HUDEP-2 (cell line): Measurements from ENCODE around the gene DNASE1.
"Not testable (repeated sequence)": the region's sequence is repeated elsewhere in the genome, so short reads cannot be mapped to it uniquely, and the experiment has no call there.

Source experiments
- DNase-seq, 76 experiments: peaks; one replicate each; lab custom pipeline; 2025; ENCODE audit not compliant: unreplicated experiment in 76 of 76; lab: John Stamatoyannopoulos, UW

Gene DNASE1

DNA sequence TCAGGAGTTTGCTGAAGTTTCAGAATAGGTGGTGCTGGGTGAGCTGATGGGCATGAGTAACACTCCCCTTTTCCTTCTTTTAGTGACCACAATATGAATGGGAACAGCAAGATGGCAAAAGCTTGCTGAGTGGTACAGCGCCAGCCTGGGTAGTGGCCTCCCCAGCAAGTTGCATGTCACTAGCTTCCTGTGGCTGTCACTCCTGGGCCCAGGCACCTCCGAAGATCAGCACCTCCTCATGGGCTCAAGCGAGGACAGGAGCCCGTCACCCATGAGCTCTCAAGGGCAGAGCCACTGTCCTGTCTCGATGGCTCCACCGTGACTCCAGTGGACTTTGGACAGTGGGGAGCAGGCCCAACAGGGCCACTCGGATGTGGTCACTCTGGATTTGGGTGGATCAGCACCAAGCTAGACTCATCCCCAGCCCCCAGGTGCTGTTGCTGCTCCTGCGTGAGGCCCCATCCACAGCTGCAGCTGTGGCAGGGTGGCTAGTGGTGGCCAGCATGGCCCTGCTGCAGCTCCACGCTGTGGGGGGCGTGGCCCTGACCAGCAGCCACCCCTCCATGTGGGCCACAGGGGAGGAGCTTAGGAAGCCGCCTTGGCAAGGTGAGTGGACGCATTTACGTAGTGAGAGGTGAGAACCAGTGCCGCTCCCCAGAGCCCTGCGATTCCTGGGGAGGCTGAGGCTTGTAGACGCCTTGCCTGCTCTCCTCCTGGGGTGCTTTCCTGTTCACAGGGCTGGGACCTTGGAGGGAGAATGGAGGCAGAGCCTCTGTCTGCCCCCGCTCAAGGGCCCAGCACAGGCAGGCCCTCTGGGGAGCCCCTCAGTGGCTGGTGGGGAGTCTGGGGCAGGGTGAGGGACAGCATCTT is 13.6 kb upstream of the DNASE1 start:
- no peak for DNase-seq

DNA sequence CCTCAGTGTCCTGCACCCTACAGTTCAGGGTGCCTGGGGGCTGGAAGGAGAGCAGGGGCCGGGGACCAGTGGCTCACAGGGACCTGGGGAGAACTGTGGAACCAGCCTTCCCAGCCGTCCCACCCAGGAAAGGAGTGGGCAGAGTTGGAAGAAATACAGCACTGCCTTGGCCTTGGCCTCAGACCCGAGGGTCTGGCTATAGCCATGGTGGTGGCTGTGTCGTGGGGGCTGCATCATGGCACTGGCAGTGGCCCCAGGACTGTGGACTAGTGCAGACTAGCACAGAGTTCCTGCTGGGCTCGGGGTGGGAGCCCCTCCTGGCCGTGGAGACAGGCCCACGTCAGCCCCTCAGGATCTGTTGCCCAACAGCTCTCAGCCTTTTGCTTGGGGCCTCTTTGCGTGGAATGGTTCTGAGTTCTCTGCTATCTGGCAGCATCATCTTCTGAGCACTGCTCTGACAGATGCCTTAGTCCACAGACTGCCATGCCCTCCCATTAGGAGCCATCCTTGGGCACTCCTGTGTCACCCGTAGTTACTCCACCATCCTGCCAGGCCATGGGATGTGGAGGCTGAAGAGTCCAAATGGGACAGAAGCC is 12.6 kb upstream of the DNASE1 start:
- no peak for DNase-seq

GRCh38 chr16:3642397-3643094 is 11.9 kb upstream of the DNASE1 start:
- peak in 20 of 76 experiments; percentile 7 to 61 (median 14) for DNase-seq

GRCh38 chr16:3643095-3643730 is 11.3 kb upstream of the DNASE1 start:
- no peak for DNase-seq

DNA sequence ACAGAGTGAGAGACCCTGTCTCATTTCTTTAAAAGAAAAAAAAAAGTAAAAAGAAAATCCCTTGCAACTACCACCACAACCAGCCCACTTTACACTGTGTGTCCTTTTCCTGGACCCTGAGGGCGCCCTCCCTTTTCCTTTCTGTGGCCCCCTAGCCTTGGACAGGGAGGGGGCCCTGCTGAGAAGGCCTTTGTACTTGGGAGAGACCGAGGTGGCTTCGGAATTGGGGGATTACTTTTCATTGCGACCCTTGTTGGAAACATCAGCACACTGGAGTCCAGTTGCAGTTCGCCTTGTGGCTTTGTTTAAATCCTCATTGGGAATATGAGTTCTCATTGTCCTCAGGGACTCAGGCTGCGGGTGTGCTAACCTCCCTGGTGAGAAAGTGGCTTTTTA is 9.4 kb upstream of the DNASE1 start:
- no peak for DNase-seq

DNA sequence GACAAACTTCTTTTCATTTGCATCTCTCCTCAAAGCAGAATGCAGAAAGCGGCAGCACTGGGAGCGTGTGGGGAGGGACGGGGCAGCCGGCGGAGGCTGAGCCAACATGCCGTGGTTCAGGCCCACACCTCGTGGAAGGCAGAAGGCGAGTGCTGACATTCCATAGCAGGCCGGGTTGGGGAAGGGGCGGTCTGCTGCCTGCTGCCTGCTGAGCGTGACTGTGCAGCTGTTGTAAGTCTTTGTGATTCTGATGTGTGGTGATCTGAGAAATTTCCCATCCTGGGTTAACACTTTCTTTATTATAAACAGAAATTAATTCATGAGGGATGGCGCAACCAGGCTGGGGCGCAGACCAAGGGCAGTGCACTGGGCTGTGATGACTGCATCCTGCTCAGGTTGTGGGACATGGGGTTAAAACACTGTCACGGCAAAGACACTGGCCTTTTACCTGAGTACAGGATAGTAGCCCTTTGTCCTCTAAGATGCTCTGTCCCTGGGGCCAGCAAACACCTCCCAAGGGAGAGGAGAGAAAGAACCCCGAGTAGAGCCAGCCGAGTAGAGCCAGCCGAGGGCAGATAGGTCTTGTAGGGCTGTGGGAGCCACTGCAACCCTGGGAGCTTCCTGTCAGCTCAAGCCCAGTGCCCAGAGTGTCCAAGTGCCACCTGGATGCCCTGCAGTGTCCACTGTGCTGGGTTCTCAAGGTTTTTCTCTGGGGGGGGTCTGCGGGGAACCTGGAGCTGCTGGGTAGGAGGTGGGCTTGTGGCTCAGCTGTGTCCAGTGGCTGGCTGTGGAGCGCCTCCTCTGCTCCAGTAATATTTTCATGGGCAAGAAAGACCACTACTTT is 8.8 kb upstream of the DNASE1 start:
- DNase-seq: no peak

GRCh38 chr16:3646348-3646920 is 8.1 kb upstream of the DNASE1 start:
- DNase-seq: no peak

- no peak for DNase-seq
Measured at GRCh38 chr16:3650631-3651265, 3.7 kb upstream of the DNASE1 start.

GRCh38 chr16:3651461-3652372 is 2.8 kb upstream of the DNASE1 start:
- no peak for DNase-seq

GRCh38 chr16:3652373-3653195 is 1.9 kb upstream of the DNASE1 start:
- DNase-seq: no peak

- no peak for DNase-seq
Measured at GRCh38 chr16:3655030-3655395, 522 bp downstream of the DNASE1 start.

GRCh38 chr16:3655396-3656159 is 1.1 kb downstream of the DNASE1 start:
- DNase-seq: no peak

DNA sequence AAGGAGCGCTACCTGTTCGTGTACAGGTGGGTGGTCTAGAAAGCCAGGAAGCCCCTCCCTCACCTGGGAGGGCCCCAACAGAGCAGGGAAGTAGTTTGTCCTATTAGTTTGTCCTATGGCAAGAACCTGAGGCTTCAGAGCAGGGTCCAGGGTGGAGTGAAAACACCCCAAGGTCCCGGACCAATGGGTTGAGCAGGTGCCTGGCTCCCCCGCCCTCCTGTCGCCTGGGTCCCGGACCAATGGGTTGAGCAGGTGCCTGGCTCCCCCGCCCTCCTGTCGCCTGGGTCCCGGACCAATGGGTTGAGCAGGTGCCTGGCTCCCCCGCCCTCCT is 1.6 kb downstream of the DNASE1 start:
- DNase-seq: not testable (repeated sequence)

DNA sequence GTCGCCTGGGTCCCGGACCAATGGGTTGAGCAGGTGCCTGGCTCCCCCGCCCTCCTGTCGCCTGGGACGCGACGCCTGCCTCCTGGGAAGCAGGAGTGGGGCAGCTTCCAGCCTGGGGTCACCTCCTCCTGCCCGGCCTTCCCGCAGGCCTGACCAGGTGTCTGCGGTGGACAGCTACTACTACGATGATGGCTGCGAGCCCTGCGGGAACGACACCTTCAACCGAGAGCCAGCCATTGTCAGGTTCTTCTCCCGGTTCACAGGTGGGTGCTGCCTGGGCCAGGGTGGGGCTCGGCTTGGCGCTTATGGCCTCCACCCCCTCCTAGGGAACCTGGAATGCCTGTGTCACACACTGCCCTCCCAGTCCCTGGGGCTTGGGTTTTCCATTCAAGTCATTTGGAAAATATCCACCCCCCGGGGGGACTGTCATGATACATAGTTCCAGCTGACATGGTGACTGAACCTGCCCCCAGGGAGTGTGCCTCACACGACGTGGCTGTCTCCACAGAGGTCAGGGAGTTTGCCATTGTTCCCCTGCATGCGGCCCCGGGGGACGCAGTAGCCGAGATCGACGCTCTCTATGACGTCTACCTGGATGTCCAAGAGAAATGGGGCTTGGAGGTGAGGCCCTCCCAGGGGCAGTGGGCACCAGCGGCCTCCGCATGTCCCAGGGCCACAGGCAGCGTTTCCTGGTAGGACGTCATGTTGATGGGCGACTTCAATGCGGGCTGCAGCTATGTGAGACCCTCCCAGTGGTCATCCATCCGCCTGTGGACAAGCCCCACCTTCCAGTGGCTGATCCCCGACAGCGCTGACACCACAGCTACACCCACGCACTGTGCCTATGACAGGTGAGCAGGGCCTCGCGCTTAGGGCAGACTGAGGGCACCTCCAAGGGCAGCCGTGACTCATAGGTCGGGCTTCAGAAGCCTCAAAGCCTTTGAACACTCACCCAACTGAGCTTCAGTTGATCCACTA is 2.3 kb downstream of the DNASE1 start:
- DNase-seq: no peak

DNA sequence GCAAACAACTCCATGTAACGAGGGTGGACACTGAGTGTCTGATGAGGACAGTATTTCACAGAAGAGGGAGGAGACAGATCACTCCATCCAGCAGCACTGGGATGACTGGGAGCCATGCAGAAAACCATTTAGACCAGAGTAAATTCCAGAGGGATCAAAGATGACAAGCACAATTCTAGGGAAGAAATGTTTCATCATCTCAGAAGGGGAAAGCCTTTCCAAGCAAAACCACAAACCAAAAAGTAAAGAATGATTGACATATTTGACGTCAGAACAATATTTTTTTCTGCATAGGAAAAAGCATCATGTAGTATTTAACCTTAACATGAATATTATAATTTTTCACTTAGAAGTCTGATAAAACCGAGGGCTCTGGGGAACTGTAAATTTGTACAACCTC is 4.8 kb downstream of the DNASE1 start:
- DNase-seq: no peak

DNA sequence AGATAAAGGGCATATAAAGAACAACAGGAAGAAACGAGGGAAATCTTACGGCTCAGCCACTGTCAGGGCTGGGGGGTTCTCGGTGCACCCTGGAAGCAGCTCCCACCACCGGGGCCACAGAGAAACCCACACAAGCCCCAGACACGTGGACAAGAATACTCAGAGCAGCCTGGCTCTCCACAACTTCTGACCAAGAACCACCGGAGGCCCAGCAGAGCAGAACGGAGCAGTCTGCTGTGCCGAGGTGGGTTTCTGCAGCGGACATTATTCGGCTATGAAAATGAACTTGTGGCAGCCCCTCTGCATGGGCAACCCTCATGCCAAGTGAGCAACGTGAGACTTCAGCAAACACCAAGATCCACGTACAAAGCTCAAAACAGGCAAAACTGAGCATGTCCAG is 6.8 kb downstream of the DNASE1 start:
- DNase-seq: no peak
